ENCODE measurements around the gene MINDY4.

The MINDY4 gene

GRCh38 chr7:30884881-30885280, 113.7 kb downstream of the MINDY4 start:
- peaks cover 12% of the 10 kb centered on the region for H3K4me1 ChIP-seq (ENCODE audit: insufficient read depth, low read length)
- H2AFZ ChIP-seq (ENCODE audit: low read depth, low read length), result no peak overlapping the region
- no peaks in the 10 kb centered on the region for H3K27me3 ChIP-seq (ENCODE audit: insufficient read depth, low read length)
- H3K36me3 ChIP-seq (ENCODE audit: insufficient read depth, low read length), result no peaks in the 10 kb centered on the region
- H3K4me3 ChIP-seq (ENCODE audit: low read length), result no peak overlapping the region
- H3K9me3 ChIP-seq (ENCODE audit: low read length), result no peaks in the 10 kb centered on the region

GRCh38 chr7:30886608-30887011, 115.4 kb downstream of the MINDY4 start:
- Histone ChIP-seq H2AFZ (ENCODE audit: low read depth, low read length) (no peak overlapping the region), H3K27me3 (ENCODE audit: insufficient read depth, low read length) (no peaks in the 10 kb centered on the region), H3K4me1 (ENCODE audit: insufficient read depth, low read length) (no peaks in the 10 kb centered on the region), H3K4me3 (ENCODE audit: low read length) (no peak overlapping the region), H3K9me3 (ENCODE audit: low read length) (peaks cover 2% of the 10 kb centered on the region), H3K36me3 (ENCODE audit: insufficient read depth, low read length) (no peaks in the 10 kb centered on the region)

GRCh38 chr7:30887464-30887872, 116.3 kb downstream of the MINDY4 start:
- no peaks in the 10 kb centered on the region for H3K27me3 ChIP-seq (ENCODE audit: insufficient read depth, low read length)
- no peaks in the 10 kb centered on the region for H3K36me3 ChIP-seq (ENCODE audit: insufficient read depth, low read length)
- H3K4me1 ChIP-seq (ENCODE audit: insufficient read depth, low read length), result no peaks in the 10 kb centered on the region
- no peak overlapping the region for H3K4me3 ChIP-seq (ENCODE audit: low read length)
- H2AFZ ChIP-seq (ENCODE audit: low read depth, low read length), result no peak overlapping the region
- peaks cover 2% of the 10 kb centered on the region for H3K9me3 ChIP-seq (ENCODE audit: low read length)

- H3K9me3 ChIP-seq (ENCODE audit: low read length), result peaks cover 2% of the 10 kb centered on the region
- H3K27me3 ChIP-seq (ENCODE audit: insufficient read depth, low read length), result no peaks in the 10 kb centered on the region
- H2AFZ ChIP-seq (ENCODE audit: low read depth, low read length), result no peak overlapping the region
- H3K4me1 ChIP-seq (ENCODE audit: insufficient read depth, low read length), result no peaks in the 10 kb centered on the region
- no peak overlapping the region for H3K4me3 ChIP-seq (ENCODE audit: low read length)
- H3K36me3 ChIP-seq (ENCODE audit: insufficient read depth, low read length), result no peaks in the 10 kb centered on the region
Observed at GRCh38 chr7:30888747-30889146, 117.5 kb downstream of the MINDY4 start.

- Histone ChIP-seq H3K9me3 (ENCODE audit: low read length) (peaks cover 2% of the 10 kb centered on the region), H3K4me1 (ENCODE audit: insufficient read depth, low read length) (no peaks in the 10 kb centered on the region), H2AFZ (ENCODE audit: low read depth, low read length) (no peak overlapping the region), H3K27me3 (ENCODE audit: insufficient read depth, low read length) (no peaks in the 10 kb centered on the region), H3K36me3 (ENCODE audit: insufficient read depth, low read length) (no peaks in the 10 kb centered on the region), H3K4me3 (ENCODE audit: low read length) (no peak overlapping the region)
Observed at GRCh38 chr7:30890226-30890625, 119.0 kb downstream of the MINDY4 start.

- Histone ChIP-seq H3K27me3 (ENCODE audit: insufficient read depth, low read length) (no peaks in the 10 kb centered on the region), H3K36me3 (ENCODE audit: insufficient read depth, low read length) (no peaks in the 10 kb centered on the region), H2AFZ (ENCODE audit: low read depth, low read length) (no peak overlapping the region), H3K4me1 (ENCODE audit: insufficient read depth, low read length) (no peaks in the 10 kb centered on the region), H3K4me3 (ENCODE audit: low read length) (no peak overlapping the region), H3K9me3 (ENCODE audit: low read length) (peaks cover 2% of the 10 kb centered on the region)
Observed at GRCh38 chr7:30893357-30893756, 122.1 kb downstream of the MINDY4 start.

GRCh38 chr7:30894009-30894408, 122.8 kb downstream of the MINDY4 start:
- H2AFZ ChIP-seq (ENCODE audit: low read depth, low read length), result no peak overlapping the region
- H3K4me3 ChIP-seq (ENCODE audit: low read length), result no peak overlapping the region
- peaks cover 2% of the 10 kb centered on the region for H3K9me3 ChIP-seq (ENCODE audit: low read length)
- H3K4me1 ChIP-seq (ENCODE audit: insufficient read depth, low read length), result no peaks in the 10 kb centered on the region
- H3K36me3 ChIP-seq (ENCODE audit: insufficient read depth, low read length), result no peaks in the 10 kb centered on the region
- no peaks in the 10 kb centered on the region for H3K27me3 ChIP-seq (ENCODE audit: insufficient read depth, low read length)

GRCh38 chr7:30894866-30895605, 123.8 kb downstream of the MINDY4 start:
- Histone ChIP-seq H2AFZ (ENCODE audit: low read depth, low read length) (no peak overlapping the region), H3K4me1 (ENCODE audit: insufficient read depth, low read length) (no peaks in the 10 kb centered on the region), H3K4me3 (ENCODE audit: low read length) (no peak overlapping the region), H3K9me3 (ENCODE audit: low read length) (peaks cover 2% of the 10 kb centered on the region), H3K27me3 (ENCODE audit: insufficient read depth, low read length) (no peaks in the 10 kb centered on the region), H3K36me3 (ENCODE audit: insufficient read depth, low read length) (no peaks in the 10 kb centered on the region)

GRCh38 chr7:30896036-30896435, 124.8 kb downstream of the MINDY4 start:
- H3K36me3 ChIP-seq (ENCODE audit: insufficient read depth, low read length), result no peaks in the 10 kb centered on the region
- H3K27me3 ChIP-seq (ENCODE audit: insufficient read depth, low read length), result no peaks in the 10 kb centered on the region

GRCh38 chr7:30896783-30897637, 125.8 kb downstream of the MINDY4 start:
- Histone ChIP-seq H2AFZ (ENCODE audit: low read depth, low read length) (no peak overlapping the region), H3K4me1 (ENCODE audit: insufficient read depth, low read length) (no peaks in the 10 kb centered on the region), H3K36me3 (ENCODE audit: insufficient read depth, low read length) (no peaks in the 10 kb centered on the region), H3K9me3 (ENCODE audit: low read length) (no peaks in the 10 kb centered on the region), H3K27me3 (ENCODE audit: insufficient read depth, low read length) (no peaks in the 10 kb centered on the region), H3K4me3 (ENCODE audit: low read length) (no peak overlapping the region)

More at GRCh38 chr7:30896036-30896435, 124.8 kb downstream of the MINDY4 start:
- H2AFZ ChIP-seq (ENCODE audit: low read depth, low read length), result no peak overlapping the region
- H3K4me3 ChIP-seq (ENCODE audit: low read length), result no peak overlapping the region
- H3K4me1 ChIP-seq (ENCODE audit: insufficient read depth, low read length), result no peaks in the 10 kb centered on the region
- H3K9me3 ChIP-seq (ENCODE audit: low read length), result peaks cover 2% of the 10 kb centered on the region

- H3K36me3 ChIP-seq (ENCODE audit: insufficient read depth, low read length), result no peaks in the 10 kb centered on the region
- H3K4me1 ChIP-seq (ENCODE audit: insufficient read depth, low read length), result no peaks in the 10 kb centered on the region
- no peaks in the 10 kb centered on the region for H3K27me3 ChIP-seq (ENCODE audit: insufficient read depth, low read length)
- H3K9me3 ChIP-seq (ENCODE audit: low read length), result no peaks in the 10 kb centered on the region
- no peak overlapping the region for H3K4me3 ChIP-seq (ENCODE audit: low read length)
- H2AFZ ChIP-seq (ENCODE audit: low read depth, low read length), result no peak overlapping the region
Observed at GRCh38 chr7:30897770-30898169, 126.6 kb downstream of the MINDY4 start.

- no peak overlapping the region for H2AFZ ChIP-seq (ENCODE audit: low read depth, low read length)
- H3K27me3 ChIP-seq (ENCODE audit: insufficient read depth, low read length), result no peaks in the 10 kb centered on the region
- H3K36me3 ChIP-seq (ENCODE audit: insufficient read depth, low read length), result no peaks in the 10 kb centered on the region
- H3K9me3 ChIP-seq (ENCODE audit: low read length), result no peaks in the 10 kb centered on the region
- no peak overlapping the region for H3K4me3 ChIP-seq (ENCODE audit: low read length)
- no peaks in the 10 kb centered on the region for H3K4me1 ChIP-seq (ENCODE audit: insufficient read depth, low read length)
Observed at GRCh38 chr7:30898411-30898810, 127.2 kb downstream of the MINDY4 start.

- H3K4me3 ChIP-seq (ENCODE audit: low read length), result no peak overlapping the region
- no peaks in the 10 kb centered on the region for H3K9me3 ChIP-seq (ENCODE audit: low read length)
- H3K36me3 ChIP-seq (ENCODE audit: insufficient read depth, low read length), result no peaks in the 10 kb centered on the region
- no peaks in the 10 kb centered on the region for H3K27me3 ChIP-seq (ENCODE audit: insufficient read depth, low read length)
- no peak overlapping the region for H2AFZ ChIP-seq (ENCODE audit: low read depth, low read length)
- H3K4me1 ChIP-seq (ENCODE audit: insufficient read depth, low read length), result no peaks in the 10 kb centered on the region
Observed at GRCh38 chr7:30899066-30899465, 127.8 kb downstream of the MINDY4 start.
